GM23338 (cell line): Measurements from ENCODE around the gene KCNB1. TPM values are rescaled to one million over a fixed set of nuclear protein-coding genes. Genes with fewer than 3 reads are reported as not detected.

ENCODE experiments used
- ATAC-seq: fragments of 200-7000 bp; cut with Tn5 transposase; 3 replicates; pipeline ENCODE4 v1.9.1; 2020
- DNase-seq: peaks from one replicate; pipeline ENCODE4 v3.0.0-alpha.2; 2015; ENCODE audit warnings: low spot score
- H2AFZ ChIP-seq: fragments of 200-600 bp; sonication (generic); 2 replicates; pipeline ENCODE4 v1.8.0; 2016; ENCODE audit warnings: antibody characterized with exemption, mild to moderate bottlenecking, moderate library complexity
- H3F3A ChIP-seq: fragments of 200-600 bp; sonication (generic); replicated peaks from 2 replicates; pipeline ENCODE4 v1.8.0; 2017; ENCODE audit warnings: antibody characterized with exemption, mixed run types, low read depth
- H3K27ac ChIP-seq: fragments of 200-600 bp; sonication (generic); 2 replicates; pipeline ENCODE4 v1.6.1; 2016; ENCODE audit warnings: low read depth
- H3K27me3 ChIP-seq: fragments of 200-600 bp; sonication (generic); 2 replicates; pipeline ENCODE4 v1.8.0; 2016; ENCODE audit warnings: mild to moderate bottlenecking, mixed run types, moderate library complexity; ENCODE audit not compliant: insufficient read depth
- H3K36me3 ChIP-seq: fragments of 200-600 bp; sonication (generic); 2 replicates; pipeline ENCODE4 v1.8.0; 2016; ENCODE audit warnings: mild to moderate bottlenecking; ENCODE audit not compliant: insufficient read depth
- H3K4me1 ChIP-seq: fragments of 200-600 bp; sonication (generic); 2 replicates; pipeline ENCODE4 v1.8.0; 2016; ENCODE audit warnings: mild to moderate bottlenecking, moderate library complexity; ENCODE audit not compliant: insufficient read depth
- H3K4me2 ChIP-seq: fragments of 200-600 bp; sonication (generic); 2 replicates; pipeline ENCODE4 v1.7.1; 2017; ENCODE audit warnings: mixed run types
- H3K4me3 ChIP-seq: fragments of 200-600 bp; sonication (generic); 2 replicates; pipeline ENCODE4 v1.6.1; 2016; ENCODE audit warnings: mixed run types
- H3K79me2 ChIP-seq: fragments of 200-600 bp; sonication (generic); replicated peaks from 2 replicates; pipeline ENCODE4 v1.8.0; 2017; ENCODE audit warnings: mild to moderate bottlenecking; ENCODE audit not compliant: insufficient read depth
- H3K9me2 ChIP-seq: fragments of 200-600 bp; sonication (generic); 2 replicates; pipeline ENCODE4 v1.8.0; 2017; ENCODE audit not compliant: insufficient read depth
- H4K20me1 ChIP-seq: fragments of 200-600 bp; sonication (generic); replicated peaks from 2 replicates; pipeline ENCODE4 v1.8.0; 2017; ENCODE audit warnings: mild to moderate bottlenecking; ENCODE audit not compliant: insufficient read depth
- H3K27ac Mint-ChIP-seq: 2 replicates; pipeline ENCODE4 v1.8.0; 2020; ENCODE audit warnings: inconsistent platforms, mild to moderate bottlenecking, moderate library complexity, mixed read lengths
- H3K27me3 Mint-ChIP-seq: 3 replicates; pipeline ENCODE4 v1.8.0; 2022; ENCODE audit warnings: low read depth, mild to moderate bottlenecking, moderate library complexity, mixed read lengths, inconsistent platforms; ENCODE audit not compliant: insufficient read depth, poor library complexity
- H3K36me3 Mint-ChIP-seq: 3 replicates; pipeline ENCODE4 v1.8.0; 2021; ENCODE audit warnings: low read depth, mild to moderate bottlenecking, inconsistent platforms, moderate library complexity, mixed read lengths
- H3K4me1 Mint-ChIP-seq: 3 replicates; pipeline ENCODE4 v1.8.0; 2020; ENCODE audit warnings: mild to moderate bottlenecking, inconsistent platforms, mixed read lengths
- H3K4me3 Mint-ChIP-seq: 3 replicates; pipeline ENCODE4 v1.8.0; 2021; ENCODE audit warnings: moderate library complexity, mild to moderate bottlenecking, inconsistent platforms, mixed read lengths
- H3K9me3 Mint-ChIP-seq: 3 replicates; pipeline ENCODE4 v1.8.0; 2020; ENCODE audit warnings: moderate library complexity, mild to moderate bottlenecking, inconsistent platforms, mixed read lengths
- CREB1 ChIP-seq: fragments of 250-450 bp; sonication (Bioruptor Pico); IDR thresholded peaks from 2 replicates; pipeline ENCODE4 v1.5.0; 2020; ENCODE audit warnings: low read depth, mild to moderate bottlenecking, moderate library complexity
- EZH2 ChIP-seq: fragments of 200-600 bp; sonication (generic); IDR thresholded peaks from one replicate; pipeline ENCODE4 v1.8.0; 2017; ENCODE audit warnings: antibody characterized with exemption, mild to moderate bottlenecking, low read depth; ENCODE audit not compliant: unreplicated experiment
- EZH2phosphoT487 ChIP-seq: fragments of 200-600 bp; sonication (generic); IDR thresholded peaks from one replicate; pipeline ENCODE4 v1.8.1; 2018; ENCODE audit warnings: antibody characterized with exemption; ENCODE audit not compliant: unreplicated experiment
- JUNB ChIP-seq: IDR thresholded peaks from one replicate; pipeline ENCODE4 v1.6.1; 2016; ENCODE audit warnings: antibody characterized with exemption; ENCODE audit not compliant: unreplicated experiment
- NANOG ChIP-seq: IDR thresholded peaks from 2 replicates; pipeline ENCODE4 v1.6.1; 2016; ENCODE audit warnings: antibody characterized with exemption, borderline replicate concordance
- ZNF331 ChIP-seq: fragments of 250-450 bp; sonication (Bioruptor Pico); IDR thresholded peaks from 2 replicates; pipeline ENCODE4 v1.5.0; 2020; ENCODE audit warnings: low read depth, mild to moderate bottlenecking, moderate library complexity
- polyA plus RNA-seq: library from polyadenylated mRNA; unstranded; fragments of >200 nt; fragmentation: Nextera tagmentation; extraction: Ambion mirVana; gene quantifications from 2 replicates; pipeline ENCODE4 v1.2.1, GENCODE V29; 2016
- total RNA-seq: library from RNA; depleted of rRNA; stranded (reverse); fragments of >200 nt; shearing (Covaris generic); gene quantifications from 2 replicates; pipeline ENCODE4 v1.2.3, GENCODE V29; 2014
- TF ChIP-seq, protein P1 (sequence below): fragments of 250-450 bp; sonication (Bioruptor Pico); IDR thresholded peaks from 2 replicates; pipeline ENCODE4 v1.5.0; 2020; ENCODE audit warnings: mild to moderate bottlenecking, moderate library complexity
- TF ChIP-seq, protein P2 (sequence below): IDR thresholded peaks from 2 replicates; pipeline ENCODE4 v1.6.1; 2016; ENCODE audit warnings: antibody characterized with exemption

KCNB1 gene
- total and polyA plus RNA-seq, 2 experiments from 2014 or later: 0.28 to 0.29 TPM

DNA sequence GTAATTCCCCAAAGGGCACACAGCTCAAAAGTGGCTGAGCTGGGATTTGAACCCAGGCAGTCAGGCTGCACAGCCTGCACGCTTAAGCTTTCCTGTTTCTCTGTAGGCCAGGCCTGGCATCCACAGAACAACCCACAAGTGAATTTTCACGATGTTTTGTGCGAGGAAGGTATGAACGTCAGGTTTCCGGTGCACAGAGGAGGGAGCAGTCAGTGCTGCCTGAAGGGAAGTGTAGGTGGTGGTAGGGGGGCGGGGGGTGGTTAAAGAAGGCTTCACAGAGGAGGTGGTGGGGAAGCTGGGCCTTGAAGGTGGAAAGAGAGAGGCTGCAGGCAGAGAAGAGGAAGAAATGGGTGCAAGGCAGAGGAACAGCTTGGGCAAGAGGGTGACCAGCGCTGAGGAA, 14.1 kb downstream of the KCNB1 start:
- TF ChIP-seq EZH2: no peak
- TF ChIP-seq, protein P1, sequence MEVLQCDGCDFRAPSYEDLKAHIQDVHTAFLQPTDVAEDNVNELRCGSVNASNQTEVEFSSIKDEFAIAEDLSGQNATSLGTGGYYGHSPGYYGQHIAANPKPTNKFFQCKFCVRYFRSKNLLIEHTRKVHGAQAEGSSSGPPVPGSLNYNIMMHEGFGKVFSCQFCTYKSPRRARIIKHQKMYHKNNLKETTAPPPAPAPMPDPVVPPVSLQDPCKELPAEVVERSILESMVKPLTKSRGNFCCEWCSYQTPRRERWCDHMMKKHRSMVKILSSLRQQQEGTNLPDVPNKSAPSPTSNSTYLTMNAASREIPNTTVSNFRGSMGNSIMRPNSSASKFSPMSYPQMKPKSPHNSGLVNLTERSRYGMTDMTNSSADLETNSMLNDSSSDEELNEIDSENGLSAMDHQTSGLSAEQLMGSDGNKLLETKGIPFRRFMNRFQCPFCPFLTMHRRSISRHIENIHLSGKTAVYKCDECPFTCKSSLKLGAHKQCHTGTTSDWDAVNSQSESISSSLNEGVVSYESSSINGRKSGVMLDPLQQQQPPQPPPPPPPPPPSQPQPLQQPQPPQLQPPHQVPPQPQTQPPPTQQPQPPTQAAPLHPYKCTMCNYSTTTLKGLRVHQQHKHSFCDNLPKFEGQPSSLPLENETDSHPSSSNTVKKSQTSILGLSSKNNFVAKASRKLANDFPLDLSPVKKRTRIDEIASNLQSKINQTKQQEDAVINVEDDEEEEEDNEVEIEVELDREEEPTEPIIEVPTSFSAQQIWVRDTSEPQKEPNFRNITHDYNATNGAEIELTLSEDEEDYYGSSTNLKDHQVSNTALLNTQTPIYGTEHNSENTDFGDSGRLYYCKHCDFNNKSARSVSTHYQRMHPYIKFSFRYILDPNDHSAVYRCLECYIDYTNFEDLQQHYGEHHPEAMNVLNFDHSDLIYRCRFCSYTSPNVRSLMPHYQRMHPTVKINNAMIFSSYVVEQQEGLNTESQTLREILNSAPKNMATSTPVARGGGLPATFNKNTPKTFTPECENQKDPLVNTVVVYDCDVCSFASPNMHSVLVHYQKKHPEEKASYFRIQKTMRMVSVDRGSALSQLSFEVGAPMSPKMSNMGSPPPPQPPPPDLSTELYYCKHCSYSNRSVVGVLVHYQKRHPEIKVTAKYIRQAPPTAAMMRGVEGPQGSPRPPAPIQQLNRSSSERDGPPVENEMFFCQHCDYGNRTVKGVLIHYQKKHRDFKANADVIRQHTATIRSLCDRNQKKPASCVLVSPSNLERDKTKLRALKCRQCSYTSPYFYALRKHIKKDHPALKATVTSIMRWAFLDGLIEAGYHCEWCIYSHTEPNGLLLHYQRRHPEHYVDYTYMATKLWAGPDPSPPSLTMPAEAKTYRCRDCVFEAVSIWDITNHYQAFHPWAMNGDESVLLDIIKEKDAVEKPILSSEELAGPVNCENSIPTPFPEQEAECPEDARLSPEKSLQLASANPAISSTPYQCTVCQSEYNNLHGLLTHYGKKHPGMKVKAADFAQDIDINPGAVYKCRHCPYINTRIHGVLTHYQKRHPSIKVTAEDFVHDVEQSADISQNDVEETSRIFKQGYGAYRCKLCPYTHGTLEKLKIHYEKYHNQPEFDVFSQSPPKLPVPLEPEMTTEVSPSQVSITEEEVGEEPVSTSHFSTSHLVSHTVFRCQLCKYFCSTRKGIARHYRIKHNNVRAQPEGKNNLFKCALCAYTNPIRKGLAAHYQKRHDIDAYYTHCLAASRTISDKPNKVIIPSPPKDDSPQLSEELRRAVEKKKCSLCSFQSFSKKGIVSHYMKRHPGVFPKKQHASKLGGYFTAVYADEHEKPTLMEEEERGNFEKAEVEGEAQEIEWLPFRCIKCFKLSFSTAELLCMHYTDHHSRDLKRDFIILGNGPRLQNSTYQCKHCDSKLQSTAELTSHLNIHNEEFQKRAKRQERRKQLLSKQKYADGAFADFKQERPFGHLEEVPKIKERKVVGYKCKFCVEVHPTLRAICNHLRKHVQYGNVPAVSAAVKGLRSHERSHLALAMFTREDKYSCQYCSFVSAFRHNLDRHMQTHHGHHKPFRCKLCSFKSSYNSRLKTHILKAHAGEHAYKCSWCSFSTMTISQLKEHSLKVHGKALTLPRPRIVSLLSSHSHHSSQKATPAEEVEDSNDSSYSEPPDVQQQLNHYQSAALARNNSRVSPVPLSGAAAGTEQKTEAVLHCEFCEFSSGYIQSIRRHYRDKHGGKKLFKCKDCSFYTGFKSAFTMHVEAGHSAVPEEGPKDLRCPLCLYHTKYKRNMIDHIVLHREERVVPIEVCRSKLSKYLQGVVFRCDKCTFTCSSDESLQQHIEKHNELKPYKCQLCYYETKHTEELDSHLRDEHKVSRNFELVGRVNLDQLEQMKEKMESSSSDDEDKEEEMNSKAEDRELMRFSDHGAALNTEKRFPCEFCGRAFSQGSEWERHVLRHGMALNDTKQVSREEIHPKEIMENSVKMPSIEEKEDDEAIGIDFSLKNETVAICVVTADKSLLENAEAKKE (CRISPR knock-in tag): no peak
- TF ChIP-seq NANOG: no peak
- TF ChIP-seq ZNF331 (CRISPR knock-in tag): no peak
- no peak for TF ChIP-seq EZH2phosphoT487
- Histone ChIP-seq H3K79me2 (no peaks in the 10 kb centered on the region), H3F3A (no peaks in the 10 kb centered on the region), H2AFZ (no peak overlapping the region), H3K36me3 (no peaks in the 10 kb centered on the region), H3K27ac (no peak overlapping the region), H3K27me3 (no peaks in the 10 kb centered on the region), H4K20me1 (no peaks in the 10 kb centered on the region), H3K9me2 (no peaks in the 10 kb centered on the region), H3K4me3 (no peak overlapping the region), H3K4me2 (no peak overlapping the region), H3K4me1 (no peaks in the 10 kb centered on the region)
- no peaks in the 10 kb centered on the region for H3K27me3 Mint-ChIP-seq
- DNase-seq: no peak
- no peak for ATAC-seq
- H3K4me3 Mint-ChIP-seq: no peak overlapping the region
- no peak overlapping the region for H3K27ac Mint-ChIP-seq
- no peaks in the 10 kb centered on the region; the same call in 2 of the 3 replicates for H3K9me3 Mint-ChIP-seq
- no peaks in the 10 kb centered on the region for H3K36me3 Mint-ChIP-seq
- H3K4me1 Mint-ChIP-seq: peaks cover 9% of the 10 kb centered on the region; the same call in 2 of the 3 replicates

DNA sequence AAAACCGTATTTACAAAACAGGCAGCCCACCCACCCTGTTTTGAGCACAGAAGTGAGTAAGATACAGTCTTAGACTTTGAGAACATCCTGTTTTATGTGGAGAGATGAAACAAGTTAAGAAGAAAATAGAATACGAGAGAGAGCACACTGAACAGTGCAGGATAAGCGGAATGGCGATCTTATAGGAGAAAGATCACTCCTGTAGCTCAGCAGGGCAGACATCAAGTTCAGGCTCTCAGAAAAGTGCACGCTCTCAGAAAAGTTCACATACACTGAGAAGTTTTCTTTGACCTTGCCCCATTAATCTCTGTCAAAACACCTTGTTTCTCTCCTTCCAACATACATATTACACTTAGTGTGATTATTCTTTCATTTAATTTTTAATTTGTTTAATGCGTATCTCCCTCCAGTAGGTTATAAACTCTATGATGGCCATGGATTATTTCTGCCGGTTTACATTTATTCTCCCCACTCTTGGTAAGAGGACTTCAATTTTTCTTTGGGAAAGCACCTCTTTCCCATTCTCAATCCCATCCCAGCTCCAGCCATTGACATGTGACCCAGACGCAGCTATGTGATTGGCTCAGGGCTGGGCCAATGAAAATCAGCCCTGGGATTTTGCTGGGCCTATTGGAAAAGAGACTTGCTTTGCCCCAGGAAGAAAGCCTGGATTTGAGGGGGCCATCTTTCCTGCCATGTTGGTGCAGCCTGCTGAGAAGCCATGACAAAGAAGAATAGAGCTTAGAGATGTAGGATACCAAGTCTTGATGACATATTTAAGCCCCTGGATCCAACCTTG, 16.2 kb downstream of the KCNB1 start:
- Histone ChIP-seq H3K36me3 (no peaks in the 10 kb centered on the region), H4K20me1 (no peaks in the 10 kb centered on the region), H3F3A (no peaks in the 10 kb centered on the region), H3K4me3 (no peak overlapping the region), H3K27me3 (no peaks in the 10 kb centered on the region), H3K27ac (no peak overlapping the region), H3K79me2 (no peaks in the 10 kb centered on the region), H2AFZ (no peak overlapping the region), H3K9me2 (no peaks in the 10 kb centered on the region), H3K4me2 (no peak overlapping the region), H3K4me1 (no peaks in the 10 kb centered on the region)
- Mint-ChIP-seq H3K4me1 (peaks cover 5% of the 10 kb centered on the region; the same call in 2 of the 3 replicates), H3K27me3 (no peaks in the 10 kb centered on the region), H3K27ac (no peak overlapping the region), H3K9me3 (no peaks in the 10 kb centered on the region; the same call in 2 of the 3 replicates), H3K4me3 (no peak overlapping the region), H3K36me3 (no peaks in the 10 kb centered on the region)
- DNase-seq (peak; percentile 15), ATAC-seq (no peak)
- TF ChIP-seq, protein P2, sequence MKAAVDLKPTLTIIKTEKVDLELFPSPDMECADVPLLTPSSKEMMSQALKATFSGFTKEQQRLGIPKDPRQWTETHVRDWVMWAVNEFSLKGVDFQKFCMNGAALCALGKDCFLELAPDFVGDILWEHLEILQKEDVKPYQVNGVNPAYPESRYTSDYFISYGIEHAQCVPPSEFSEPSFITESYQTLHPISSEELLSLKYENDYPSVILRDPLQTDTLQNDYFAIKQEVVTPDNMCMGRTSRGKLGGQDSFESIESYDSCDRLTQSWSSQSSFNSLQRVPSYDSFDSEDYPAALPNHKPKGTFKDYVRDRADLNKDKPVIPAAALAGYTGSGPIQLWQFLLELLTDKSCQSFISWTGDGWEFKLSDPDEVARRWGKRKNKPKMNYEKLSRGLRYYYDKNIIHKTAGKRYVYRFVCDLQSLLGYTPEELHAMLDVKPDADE: no peak
- TF ChIP-seq JUNB (no peak), CREB1 (no peak)
